HPDE6-E6E7 (cell line): ENCODE results near the gene SLC1A5.
A peak's percentile ranks its signal among the peaks of the same experiment; 100 is the strongest.
"Not testable (repeated sequence)": the region's sequence is repeated elsewhere in the genome, so short reads cannot be mapped to it uniquely, and the experiment has no call there.

Experiments used
- DNase-seq: peaks from one replicate; pipeline ENCODE4 v3.0.0; 2011; ENCODE audit warnings: missing footprints; ENCODE audit errors: extremely low spot score

SLC1A5 gene

GRCh38 chr19:46768746-46769145, 19.6 kb downstream of the SLC1A5 start:
- DNase-seq = not testable (repeated sequence)

- no peak for DNase-seq
These were observed 21.7 kb downstream of the SLC1A5 start for GRCh38 chr19:46766569-46767317.

GRCh38 chr19:46764817-46765291, 23.5 kb downstream of the SLC1A5 start:
- DNase-seq = no peak

- DNase-seq = peak; percentile 76
These were observed 26.0 kb downstream of the SLC1A5 start for GRCh38 chr19:46762245-46762890.

DNA sequence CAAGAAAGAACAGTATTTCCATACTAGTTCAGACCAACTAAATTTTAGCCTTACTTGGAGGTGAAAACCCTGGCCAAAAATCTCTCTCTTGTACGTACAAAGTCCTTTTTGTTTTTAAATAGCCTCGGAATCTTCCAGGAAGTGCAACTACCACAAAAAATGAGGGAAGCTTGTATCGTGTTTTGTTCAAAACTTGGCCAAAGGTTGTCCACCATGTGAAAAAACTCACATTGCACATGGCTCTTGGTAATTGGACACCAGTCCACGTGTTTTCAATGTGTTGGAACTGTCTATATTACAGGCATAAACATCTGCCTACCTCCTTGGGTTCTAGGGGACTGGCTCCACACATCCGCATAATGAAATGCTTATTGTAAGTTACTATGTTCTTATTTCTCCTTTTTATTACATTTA, 27.0 kb downstream of the SLC1A5 start:
- DNase-seq = no peak

DNA sequence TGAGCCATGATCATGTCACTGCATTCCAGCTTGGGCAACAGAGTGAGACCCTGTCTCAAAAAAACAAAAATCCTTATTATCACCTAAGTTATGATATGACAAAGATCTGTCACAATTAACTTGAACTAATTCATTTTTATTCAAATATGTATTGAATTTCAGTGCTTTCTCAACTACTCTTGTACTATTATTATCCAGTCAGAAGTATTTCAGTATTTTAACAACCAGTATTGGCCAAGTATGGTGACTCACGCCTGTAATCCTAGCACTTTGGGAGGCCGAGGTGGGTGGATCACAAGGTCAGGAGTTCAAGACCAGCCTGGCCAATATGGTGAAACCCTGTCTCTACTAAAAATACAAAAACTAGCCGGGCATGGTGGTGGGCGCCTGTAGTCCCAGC, 27.5 kb downstream of the SLC1A5 start:
- DNase-seq = not testable (repeated sequence)

DNA sequence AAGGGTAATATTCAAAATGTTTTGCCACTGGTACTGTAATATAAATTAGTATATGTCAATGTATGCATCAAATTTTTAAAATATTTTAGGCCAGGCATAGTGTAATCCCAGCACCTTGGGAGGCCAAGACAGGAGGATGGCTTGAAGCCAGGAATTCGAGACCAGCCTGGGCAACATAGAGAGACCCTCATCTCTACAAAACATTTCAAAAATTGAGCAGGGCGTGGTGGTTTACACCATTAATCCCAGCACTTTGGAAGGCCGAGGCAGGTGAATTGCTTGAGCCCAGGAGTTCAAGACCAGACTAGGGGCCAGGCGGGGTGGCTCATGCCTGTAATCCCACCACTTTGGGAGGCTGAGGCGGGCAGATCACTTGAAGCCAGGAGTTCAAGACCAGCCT, 28.0 kb downstream of the SLC1A5 start:
- DNase-seq = no peak

DNA sequence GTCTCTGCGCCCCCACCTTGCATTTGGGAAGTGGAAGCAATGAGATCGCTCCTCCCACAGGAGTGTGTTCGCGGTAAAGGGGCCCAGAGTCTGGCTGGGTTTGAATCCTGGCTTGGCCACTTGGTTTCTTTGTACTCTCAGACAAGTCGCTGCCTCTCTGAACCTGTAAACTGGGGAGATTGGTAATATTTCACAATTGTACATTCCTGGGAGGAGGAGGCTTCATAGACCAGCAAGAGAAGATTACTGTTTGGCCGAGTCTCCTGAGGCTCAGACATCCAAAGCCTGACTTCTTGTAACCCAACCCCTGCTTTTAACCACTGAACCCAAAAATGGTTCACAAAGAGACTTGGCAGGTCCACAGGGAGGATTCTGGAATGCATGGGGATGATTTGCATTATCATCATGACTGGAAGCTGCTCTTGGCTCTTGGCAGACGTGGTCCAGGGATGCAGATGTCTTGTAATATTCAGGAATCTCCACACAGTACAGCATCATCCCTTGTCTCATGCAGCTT, 28.5 kb downstream of the SLC1A5 start:
- DNase-seq = no peak

GRCh38 chr19:46759206-46759605, 29.2 kb downstream of the SLC1A5 start:
- DNase-seq = no peak

GRCh38 chr19:46756544-46756888, 31.9 kb downstream of the SLC1A5 start:
- no peak for DNase-seq

- no peak for DNase-seq
These were observed 32.4 kb downstream of the SLC1A5 start for GRCh38 chr19:46755853-46756543.

DNA sequence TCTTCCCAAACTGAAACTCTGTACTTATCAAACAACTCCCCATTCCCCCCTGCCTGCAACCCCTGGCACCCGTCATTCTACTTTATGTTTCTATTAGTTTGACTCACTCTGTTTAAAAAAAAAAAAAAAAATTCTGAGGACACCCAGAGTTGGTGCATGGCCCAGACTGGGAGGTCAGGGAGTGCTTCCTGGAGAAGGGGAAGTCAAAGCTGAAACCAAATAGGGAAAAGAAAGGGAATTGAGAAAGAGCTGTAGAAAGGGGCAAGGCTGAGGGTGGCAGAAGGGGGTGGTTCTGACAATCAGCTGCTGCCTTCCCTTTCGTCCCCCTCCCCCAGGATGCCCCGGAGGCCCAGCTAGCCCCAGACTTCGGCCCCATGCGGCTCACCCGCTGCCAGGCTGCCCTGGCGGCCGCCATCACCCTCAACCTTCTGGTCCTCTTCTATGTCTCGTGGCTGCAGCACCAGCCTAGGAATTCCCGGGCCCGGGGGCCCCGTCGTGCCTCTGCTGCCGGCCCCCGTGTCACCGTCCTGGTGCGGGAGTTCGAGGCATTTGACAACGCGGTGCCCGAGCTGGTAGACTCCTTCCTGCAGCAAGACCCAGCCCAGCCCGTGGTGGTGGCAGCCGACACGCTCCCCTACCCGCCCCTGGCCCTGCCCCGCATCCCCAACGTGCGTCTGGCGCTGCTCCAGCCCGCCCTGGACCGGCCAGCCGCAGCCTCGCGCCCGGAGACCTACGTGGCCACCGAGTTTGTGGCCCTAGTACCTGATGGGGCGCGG, 33.1 kb downstream of the SLC1A5 start:
- no peak for DNase-seq

DNA sequence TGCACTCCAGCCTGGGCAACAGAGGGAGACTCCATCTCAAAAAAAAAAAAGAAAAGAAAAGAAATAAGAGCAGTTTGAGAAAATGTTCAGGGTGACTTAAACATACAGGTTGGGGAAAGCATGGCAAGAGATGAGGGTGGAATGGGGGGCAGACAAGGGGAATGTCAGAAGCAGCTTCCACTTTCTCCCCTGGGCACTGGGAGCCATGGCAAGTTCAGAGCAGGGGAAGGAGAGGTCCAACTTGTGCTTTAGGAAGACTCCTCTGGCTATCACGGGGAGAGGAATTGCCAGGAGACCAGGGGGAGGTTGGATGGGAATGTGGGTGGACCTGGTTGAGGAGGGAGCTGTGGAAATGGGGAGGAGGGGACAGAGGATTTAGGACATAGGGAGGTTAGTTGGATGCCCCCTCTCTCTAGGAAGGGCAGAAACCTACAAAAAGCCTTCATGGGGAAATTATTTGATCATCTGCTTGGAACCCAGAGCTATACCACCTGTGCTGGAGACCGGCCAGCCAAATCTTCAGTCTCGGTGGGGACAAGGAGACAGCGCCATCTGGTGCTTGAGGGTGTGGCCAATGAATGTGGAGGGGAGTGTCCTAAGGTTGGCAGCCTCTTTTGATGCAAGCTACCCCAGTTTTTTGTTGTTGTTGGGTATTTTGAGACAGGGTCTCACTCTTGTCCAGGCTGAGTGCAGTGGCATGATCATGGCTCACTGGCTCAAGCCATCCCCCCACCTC, 34.8 kb downstream of the SLC1A5 start:
- DNase-seq = no peak

- DNase-seq = no peak
These were observed 39.9 kb downstream of the SLC1A5 start for GRCh38 chr19:46748325-46749109.

DNA sequence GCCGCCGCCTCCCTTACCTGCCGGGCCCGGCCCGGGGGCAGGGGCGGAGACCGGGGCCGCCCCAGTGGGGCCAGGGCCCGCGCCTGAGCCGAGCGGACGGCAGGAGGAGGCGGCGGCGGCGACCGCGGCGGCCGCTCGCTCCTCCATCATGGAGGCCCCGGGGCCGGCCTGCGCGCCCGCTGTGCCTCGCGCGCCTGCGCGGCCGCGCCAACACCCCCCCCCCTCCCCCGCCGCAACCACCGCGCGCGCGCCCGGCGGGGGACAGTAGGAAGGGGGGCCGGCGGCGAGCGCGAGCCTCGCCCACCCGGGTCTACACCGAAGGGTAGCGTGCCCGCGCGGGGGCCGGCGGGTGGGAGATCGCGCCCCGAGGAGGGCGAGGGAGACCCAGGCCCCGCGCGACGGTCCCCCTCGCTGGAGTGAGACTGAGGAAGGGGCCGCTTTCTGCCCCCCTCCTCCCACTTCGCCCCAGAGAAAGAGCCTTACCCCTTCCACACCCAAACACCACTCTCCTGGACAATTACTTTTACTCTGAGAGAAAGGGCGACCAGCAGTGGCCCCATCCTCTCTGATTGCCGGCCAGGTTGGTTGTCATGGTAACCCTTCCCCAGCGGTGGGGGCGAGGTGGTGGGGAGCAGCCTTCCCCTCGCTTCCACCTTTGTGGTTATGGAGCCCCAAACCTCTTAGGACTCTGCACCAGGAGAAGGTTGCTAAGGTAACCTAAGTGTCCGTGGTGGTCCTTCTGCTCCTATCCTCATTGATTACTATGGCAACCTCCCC, 41.9 kb downstream of the SLC1A5 start, which contains the start of gene STRN4:
Gene STRN4, minus strand, starts transcription at position 170 of the 777 bp plus-strand sequence. Its CDS starts 20 bp downstream, at position 150.
- peak; percentile 81 for DNase-seq

DNA sequence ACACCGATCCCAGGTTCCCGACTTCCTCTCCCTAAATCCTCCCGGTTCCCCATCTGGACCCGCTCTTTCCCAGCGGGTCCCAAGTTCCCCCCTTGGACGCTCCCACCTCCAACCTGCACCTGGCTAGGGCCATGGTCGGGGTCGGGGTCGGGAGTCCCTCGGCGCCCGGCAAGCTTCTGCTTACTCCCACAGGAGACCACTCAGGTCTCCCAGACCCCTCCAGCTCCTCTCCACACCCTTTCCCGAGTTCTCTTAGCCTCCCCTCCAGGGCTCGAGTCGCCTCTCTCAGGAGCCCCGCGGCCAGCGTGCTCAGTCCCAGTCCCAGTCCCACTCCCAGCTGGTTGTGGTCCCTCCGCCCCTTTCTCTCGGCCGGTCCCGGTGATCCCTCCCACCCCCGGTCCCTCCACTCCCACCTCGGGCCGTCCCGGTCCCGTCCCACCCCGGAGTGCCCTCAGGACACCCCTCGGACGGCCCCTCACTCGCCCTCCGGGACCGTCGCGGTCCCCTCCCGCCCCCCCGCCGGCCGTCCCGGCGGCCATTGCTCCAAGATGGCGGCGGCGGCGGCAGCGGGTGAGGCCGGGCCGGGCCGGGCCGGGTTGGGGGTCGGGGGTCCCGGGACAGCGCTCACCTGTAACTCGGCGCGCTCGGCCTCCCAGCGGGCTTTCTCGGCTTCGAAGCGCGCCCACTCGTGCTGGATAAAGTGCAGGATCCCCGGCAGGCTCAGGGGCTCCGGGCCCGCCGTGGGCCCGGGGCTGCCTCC, 42.7 kb downstream of the SLC1A5 start, which contains the start of gene FKRP:
Gene FKRP, plus strand, starts transcription at position 537 of the 760 bp plus-strand sequence. CDS start 9,394 bp downstream, outside the sequence.
- DNase-seq = no peak

DNA sequence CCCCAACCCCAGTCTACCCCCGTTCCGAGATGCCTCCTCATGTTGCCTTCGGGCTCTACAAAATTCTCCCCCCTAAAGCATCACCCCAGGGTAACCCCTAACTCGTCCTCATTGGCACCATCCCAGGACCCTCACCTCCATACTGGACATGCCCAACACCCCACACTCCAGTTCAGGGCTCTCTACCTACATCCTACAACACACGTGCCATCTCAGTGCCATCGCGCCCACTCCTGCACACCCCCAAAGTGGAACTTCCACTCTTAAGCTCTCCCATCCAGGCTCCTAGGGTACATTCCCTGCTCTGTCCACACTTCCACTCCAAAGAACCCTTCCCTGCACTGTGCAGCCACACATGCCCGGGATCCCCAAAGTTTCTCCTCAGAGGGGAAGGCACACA, 43.4 kb downstream of the SLC1A5 start:
- DNase-seq = no peak

GRCh38 chr19:46744005-46744691, 44.2 kb downstream of the SLC1A5 start:
- no peak for DNase-seq
